Panc1 (cell line): ENCODE data around the gene WDR64. TPM values are rescaled to one million over a fixed set of nuclear protein-coding genes. Genes with fewer than 3 reads are reported as not detected.

Experiments
- total RNA-seq: library from RNA; stranded (reverse); gene quantifications from one replicate; pipeline ENCODE4 v1.2.1, GENCODE V29; 2021; ENCODE audit not compliant: unreplicated experiment

The WDR64 gene
- total RNA-seq, 1 experiment from 2014 or later: not detected

Other genes with a start within 250 kb of the WDR64 start
- 87.1 TPM for gene FH, start 132.5 kb upstream of the WDR64 start, total RNA-seq
- gene KMO, start 119.9 kb upstream of the WDR64 start, total RNA-seq: 1.8 TPM
- gene CHML, start 11.9 kb upstream of the WDR64 start, total RNA-seq: 19.3 TPM
- gene OPN3, start 11.9 kb upstream of the WDR64 start, total RNA-seq: 34.0 TPM
- gene EXO1, start 195.9 kb downstream of the WDR64 start, total RNA-seq: 26.3 TPM